PFSK-1 (cell line): Measurements from ENCODE around the gene OTP.

Experiments
- FOXP2 ChIP-seq: optimal IDR thresholded peaks from 2 replicates; pipeline ENCODE3; 2011; ENCODE audit warnings: borderline replicate concordance, control low read depth, inconsistent platforms; ENCODE audit not compliant: insufficient read depth; ENCODE audit errors: extremely low read length, extremely low read depth
- POLR2AphosphoS5 ChIP-seq: IDR thresholded peaks from 2 replicates; pipeline ENCODE4 v1.6.1; 2012; ENCODE audit warnings: low read depth, mild to moderate bottlenecking, control low read depth, low read length, moderate library complexity
- REST ChIP-seq, 2 experiments: IDR thresholded peaks; 2 replicates each; pipeline versions ENCODE4 v1.6.1 to v1.8.0; 2011 to 2012; ENCODE audit warnings: low read depth in 2 of 2, low read length in 2 of 2, control low read depth in 1 of 2, inconsistent platforms in 1 of 2, mild to moderate bottlenecking in 1 of 2, moderate library complexity in 1 of 2; ENCODE audit not compliant: insufficient read depth in 1 of 2
- SIN3A ChIP-seq: IDR thresholded peaks from 2 replicates; pipeline ENCODE4 v1.6.1; 2012; ENCODE audit warnings: mild to moderate bottlenecking, low read length, moderate library complexity, borderline replicate concordance; ENCODE audit not compliant: insufficient read depth
- TAF1 ChIP-seq: IDR thresholded peaks from 2 replicates; pipeline ENCODE4 v1.6.1; 2012; ENCODE audit warnings: low read length, control low read depth, borderline replicate concordance; ENCODE audit not compliant: insufficient read depth

The OTP gene

GRCh38 chr5:77638763-77639671 lies 504 bp upstream of the OTP start:
- TF ChIP-seq SIN3A (no peak), FOXP2 (no peak), TAF1 (no peak), POLR2AphosphoS5 (no peak), REST (IDR thresholded peaks at IDR 0.05; ENCODE audit: insufficient read depth in 1 of 2, low read depth in 2 of 2, low read length in 2 of 2) (no peak)

GRCh38 chr5:77637170-77637997 lies 1.1 kb downstream of the OTP start:
- TF ChIP-seq FOXP2: no peak
- no peak for TF ChIP-seq SIN3A
- no peak for TF ChIP-seq TAF1
- TF ChIP-seq POLR2AphosphoS5: no peak
- TF ChIP-seq REST (IDR thresholded peaks at IDR 0.05; ENCODE audit: insufficient read depth in 1 of 2, low read depth in 2 of 2, low read length in 2 of 2): no peak

- TF ChIP-seq FOXP2: no peak
- TF ChIP-seq SIN3A: no peak
- no peak for TF ChIP-seq REST (IDR thresholded peaks at IDR 0.05; ENCODE audit: insufficient read depth in 1 of 2, low read depth in 2 of 2, low read length in 2 of 2)
- TF ChIP-seq POLR2AphosphoS5: no peak
- TF ChIP-seq TAF1: no peak
Observed at GRCh38 chr5:77636641-77637169, 1.8 kb downstream of the OTP start.

- TF ChIP-seq SIN3A (no peak), TAF1 (no peak), FOXP2 (no peak), REST (IDR thresholded peaks at IDR 0.05; ENCODE audit: insufficient read depth in 1 of 2, low read depth in 2 of 2, low read length in 2 of 2) (no peak), POLR2AphosphoS5 (no peak)
Observed at GRCh38 chr5:77635917-77636640, 2.4 kb downstream of the OTP start.
